ENCODE data around the gene SMYD3.

GRCh38 chr1:245877976-245878375 is 629.1 kb downstream of the SMYD3 start:
- TF ChIP-seq, protein P1, sequence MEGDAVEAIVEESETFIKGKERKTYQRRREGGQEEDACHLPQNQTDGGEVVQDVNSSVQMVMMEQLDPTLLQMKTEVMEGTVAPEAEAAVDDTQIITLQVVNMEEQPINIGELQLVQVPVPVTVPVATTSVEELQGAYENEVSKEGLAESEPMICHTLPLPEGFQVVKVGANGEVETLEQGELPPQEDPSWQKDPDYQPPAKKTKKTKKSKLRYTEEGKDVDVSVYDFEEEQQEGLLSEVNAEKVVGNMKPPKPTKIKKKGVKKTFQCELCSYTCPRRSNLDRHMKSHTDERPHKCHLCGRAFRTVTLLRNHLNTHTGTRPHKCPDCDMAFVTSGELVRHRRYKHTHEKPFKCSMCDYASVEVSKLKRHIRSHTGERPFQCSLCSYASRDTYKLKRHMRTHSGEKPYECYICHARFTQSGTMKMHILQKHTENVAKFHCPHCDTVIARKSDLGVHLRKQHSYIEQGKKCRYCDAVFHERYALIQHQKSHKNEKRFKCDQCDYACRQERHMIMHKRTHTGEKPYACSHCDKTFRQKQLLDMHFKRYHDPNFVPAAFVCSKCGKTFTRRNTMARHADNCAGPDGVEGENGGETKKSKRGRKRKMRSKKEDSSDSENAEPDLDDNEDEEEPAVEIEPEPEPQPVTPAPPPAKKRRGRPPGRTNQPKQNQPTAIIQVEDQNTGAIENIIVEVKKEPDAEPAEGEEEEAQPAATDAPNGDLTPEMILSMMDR (IDR thresholded peaks at IDR 0.05) = no peak
- TF ChIP-seq POLR2A (IDR thresholded peaks at IDR 0.05) = no peak
